ENCODE measurements around the gene TBXA2R. TPM values are rescaled to one million over a fixed set of nuclear protein-coding genes. Genes with fewer than 3 reads are reported as not detected.
"Not testable (repeated sequence)": the region's sequence is repeated elsewhere in the genome, so short reads cannot be mapped to it uniquely, and the experiment has no call there.

The TBXA2R gene
- 1 to 10 TPM; 1.3 to 1.8 TPM for total RNA-seq

GRCh38 chr19:3606690-3607289 lies at the start of gene TBXA2R:
TBXA2R (minus strand) TSS chr19:3606875; CDS start chr19:3600634, 6,241 bp downstream.
- H3K9me3 Mint-ChIP-seq, result no peaks in the 10 kb centered on the region
- no peaks in the 10 kb centered on the region for H3K36me3 Mint-ChIP-seq
- peak in 1 of 2 donors; percentile 81 for DNase-seq (ENCODE audit: low spot score in 2 of 2)
- ATAC-seq, result peak; percentile 56 to 76
- no peak within 1 kb of the TSS for H3K27ac Mint-ChIP-seq

DNA sequence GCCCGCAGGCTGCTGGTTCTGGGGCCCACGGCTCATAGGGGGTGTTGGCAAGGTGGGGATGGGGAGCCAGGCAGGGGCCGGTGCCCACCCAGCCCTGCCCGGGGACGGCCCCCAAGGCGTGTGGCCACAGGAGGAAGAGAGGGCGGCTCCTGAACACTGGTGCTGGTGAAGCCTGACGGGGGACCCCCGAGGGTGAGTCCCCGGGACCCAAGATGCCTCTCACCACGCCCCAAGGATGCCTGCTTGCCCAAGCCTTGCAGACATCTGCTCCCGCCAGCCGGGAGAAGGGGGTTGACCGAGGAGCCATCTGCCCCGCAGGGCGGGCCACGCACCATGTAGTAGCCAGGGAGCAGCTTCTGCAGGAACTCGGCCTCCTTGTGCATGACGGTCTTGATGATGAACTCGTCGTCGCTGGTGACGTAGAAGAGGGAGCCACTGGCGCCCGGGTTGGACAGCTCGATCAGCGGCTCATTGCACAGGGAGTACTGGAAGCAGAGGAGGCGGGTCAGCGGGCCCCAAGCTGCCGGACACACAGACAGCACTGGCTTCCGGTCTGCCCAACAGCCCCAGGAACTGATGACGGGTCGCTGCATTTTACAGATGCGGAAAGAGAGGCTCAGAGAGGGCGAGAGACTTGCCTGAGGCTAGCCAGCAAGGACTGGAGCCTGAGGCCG lies 49.5 kb upstream of the TBXA2R start:
- peaks cover 5 to 7% of the 10 kb centered on the region in 2 donors for H3K36me3 Mint-ChIP-seq
- ATAC-seq (no peak), DNase-seq (ENCODE audit: low spot score in 2 of 2) (no peak)
- H3K9me3 Mint-ChIP-seq, result no peaks in the 10 kb centered on the region
- no peak overlapping the region for H3K27ac Mint-ChIP-seq

- DNase-seq (ENCODE audit: low spot score in 2 of 2), result no peak
- no peak for ATAC-seq
- Mint-ChIP-seq H3K27ac (no peak overlapping the region), H3K36me3 (peaks cover 5% of the 10 kb centered on the region in 2 donors), H3K9me3 (no peaks in the 10 kb centered on the region)
Observed at GRCh38 chr19:3655402-3656072, 48.9 kb upstream of the TBXA2R start.

DNA sequence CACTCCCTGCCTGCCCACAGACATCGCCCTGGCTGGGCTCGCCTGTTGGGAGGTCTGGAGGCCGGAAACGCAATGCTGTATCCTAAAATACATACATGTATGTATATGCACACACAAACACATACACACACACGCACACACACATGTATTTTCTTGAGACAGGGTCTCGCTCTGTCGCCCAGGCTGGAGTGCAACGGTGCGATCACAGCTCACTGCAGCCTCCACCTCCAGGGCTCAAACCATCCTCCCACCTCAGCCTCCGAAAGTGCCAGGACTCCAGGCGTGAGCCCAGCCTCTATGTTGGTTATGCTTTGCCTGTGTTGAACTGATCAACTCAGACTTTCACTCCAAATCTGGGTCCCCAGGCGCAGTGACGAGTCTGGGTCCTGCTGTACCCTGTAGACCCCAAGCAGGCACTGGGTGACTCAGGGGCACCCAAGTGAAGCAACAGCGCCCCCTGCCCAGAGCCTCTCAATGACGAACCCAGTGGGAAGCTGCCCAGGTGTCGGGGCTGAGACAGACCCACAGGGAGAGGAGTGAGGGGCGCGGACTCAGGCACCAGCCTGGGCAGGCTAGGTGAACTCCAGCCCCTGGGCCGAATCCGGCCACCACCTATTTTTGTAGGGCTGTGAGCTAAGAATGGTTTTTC lies 47.3 kb upstream of the TBXA2R start:
- DNase-seq (ENCODE audit: low spot score in 2 of 2), result peak in 1 of 2 donors; percentile 36

DNA sequence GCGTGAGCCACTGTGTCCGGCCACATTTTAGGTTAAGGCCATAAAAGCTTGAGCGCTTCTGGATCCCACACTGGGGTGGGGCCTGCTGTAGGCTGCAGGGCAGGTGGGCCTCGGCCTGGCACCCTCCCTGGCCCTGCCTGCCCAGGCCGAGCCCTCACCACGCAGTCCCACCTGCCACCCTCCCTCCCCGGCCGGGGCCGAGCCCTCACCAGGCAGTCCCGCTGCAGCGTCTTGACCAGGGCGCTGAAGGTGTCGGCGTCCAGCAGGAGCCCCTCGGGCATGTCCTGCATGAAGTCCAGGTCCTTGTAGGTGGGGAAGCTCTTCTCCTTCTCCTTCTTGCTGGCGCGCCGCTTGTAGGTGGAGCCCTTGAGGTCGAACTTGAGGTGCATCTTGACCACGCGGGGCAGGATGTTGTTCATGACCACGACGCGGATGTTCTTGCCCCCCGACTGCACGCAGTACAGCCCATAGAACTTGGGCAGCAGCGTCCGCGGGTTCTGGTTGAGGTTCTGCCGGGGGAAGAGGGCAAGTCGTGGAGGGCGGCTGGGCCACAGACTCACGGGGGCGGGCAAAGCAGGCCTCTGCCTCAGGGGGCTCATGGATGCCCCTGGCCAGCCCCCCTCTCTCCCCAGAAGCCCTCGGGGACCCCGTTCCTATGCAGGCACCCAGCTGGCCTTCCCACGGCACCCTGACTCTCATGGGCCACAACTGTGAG lies 46.6 kb upstream of the TBXA2R start:
- ATAC-seq, result no peak
- Mint-ChIP-seq H3K36me3 (peaks cover 5% of the 10 kb centered on the region in 2 donors), H3K27ac (no peak overlapping the region), H3K9me3 (no peaks in the 10 kb centered on the region)
- DNase-seq (ENCODE audit: low spot score in 2 of 2), result no peak

More for the DNA sequence above, 47.3 kb upstream of the TBXA2R start:
- Mint-ChIP-seq H3K36me3 (peaks cover 5% of the 10 kb centered on the region in 2 donors), H3K9me3 (no peaks in the 10 kb centered on the region), H3K27ac (peak overlapping the region in 1 of 2 donors; percentile 36)
- no peak for ATAC-seq

- Mint-ChIP-seq H3K9me3 (no peaks in the 10 kb centered on the region), H3K36me3 (peaks cover 4% of the 10 kb centered on the region in 2 donors), H3K27ac (no peak overlapping the region)
- no peak for ATAC-seq
- no peak for DNase-seq (ENCODE audit: low spot score in 2 of 2)
Observed at GRCh38 chr19:3652422-3652821, 45.7 kb upstream of the TBXA2R start.

DNA sequence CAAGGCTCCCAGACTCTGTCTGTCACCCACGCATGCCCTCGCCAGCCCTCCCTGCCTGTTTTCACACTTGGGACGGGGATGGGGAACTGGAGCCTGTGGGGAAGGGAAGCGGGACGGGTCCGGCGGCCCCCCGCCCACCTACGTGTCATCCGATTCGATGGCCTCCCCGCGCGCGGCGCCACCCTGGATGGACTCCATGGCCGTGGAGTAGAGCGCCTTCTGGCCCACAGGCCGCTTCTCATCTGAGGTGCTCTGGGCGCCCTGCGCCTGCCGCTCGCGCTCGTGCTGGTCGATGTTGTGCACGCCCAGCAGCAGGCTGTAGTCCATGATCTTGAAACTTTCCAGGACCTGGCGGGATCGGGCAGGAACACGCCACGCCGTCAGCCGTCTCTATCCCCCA lies 45.0 kb upstream of the TBXA2R start:
- H3K36me3 Mint-ChIP-seq, result no peaks in the 10 kb centered on the region
- DNase-seq (ENCODE audit: low spot score in 2 of 2) (no peak), ATAC-seq (no peak)
- no peak overlapping the region for H3K27ac Mint-ChIP-seq
- H3K9me3 Mint-ChIP-seq, result no peaks in the 10 kb centered on the region

DNA sequence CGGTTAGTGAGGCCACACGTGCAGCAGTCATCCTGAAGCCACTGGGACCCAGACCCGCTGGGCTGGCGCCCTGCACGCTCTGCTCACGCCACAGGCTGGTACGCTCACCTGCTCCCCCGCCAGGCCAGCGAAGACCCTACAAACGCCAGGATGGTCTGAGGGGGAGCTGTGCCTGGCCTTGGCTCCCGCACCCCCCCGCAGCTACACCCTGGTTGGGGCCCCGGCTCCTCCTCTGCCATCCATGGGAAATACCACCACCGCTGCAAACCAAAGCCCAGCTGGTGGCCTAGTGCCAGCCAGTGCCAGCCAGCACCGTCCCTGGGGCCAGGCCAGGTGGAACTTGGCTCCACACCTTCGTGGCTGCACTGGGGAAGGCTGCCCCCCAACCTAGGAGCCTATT lies 43.2 kb upstream of the TBXA2R start:
- no peak for ATAC-seq

DNA sequence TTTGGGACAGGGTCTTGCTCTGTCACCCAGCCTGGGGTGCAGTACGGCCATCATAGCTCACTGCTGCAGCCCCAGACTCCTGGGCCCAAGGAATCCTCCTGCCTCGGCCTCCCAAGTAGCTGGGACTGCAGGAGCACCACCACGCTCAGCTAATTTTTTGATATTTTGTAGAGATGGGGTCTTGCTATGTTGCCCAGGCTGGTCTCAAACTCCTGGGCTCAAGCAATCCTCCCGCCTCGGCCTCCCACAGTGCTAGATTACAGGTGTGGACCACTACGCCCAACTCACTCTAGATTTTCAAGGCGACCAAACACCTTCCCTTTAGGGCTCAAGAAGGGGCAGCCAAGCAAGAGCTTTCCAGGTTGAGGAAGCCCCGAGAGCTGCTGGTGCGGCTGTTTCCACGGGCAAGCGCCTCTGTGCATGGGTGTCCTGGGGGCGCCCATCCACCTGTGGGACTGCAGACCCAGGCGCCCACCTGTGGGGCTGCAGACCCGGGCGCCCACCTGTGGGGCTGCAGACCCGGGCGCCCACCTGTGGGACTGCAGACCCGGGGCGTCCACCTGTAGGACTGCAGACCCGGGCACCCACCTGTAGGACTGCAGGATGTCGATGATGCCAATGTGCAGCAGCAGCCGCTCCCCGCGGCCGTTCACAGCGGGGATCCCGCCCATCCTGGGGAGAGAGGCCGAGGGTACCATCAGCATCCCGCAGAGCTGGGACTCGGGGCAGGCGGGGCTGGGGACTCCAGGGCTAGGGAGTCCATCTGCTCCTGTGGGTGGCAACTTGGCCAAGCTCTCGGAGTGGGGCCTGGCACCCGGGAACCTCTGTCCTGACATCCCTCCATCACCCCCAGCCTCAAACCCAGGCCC lies 41.6 kb upstream of the TBXA2R start:
- Mint-ChIP-seq H3K9me3 (no peaks in the 10 kb centered on the region), H3K36me3 (no peaks in the 10 kb centered on the region), H3K27ac (no peak overlapping the region)
- DNase-seq (ENCODE audit: low spot score in 2 of 2), result no peak
- ATAC-seq, result no peak

More for the DNA sequence above, 43.2 kb upstream of the TBXA2R start:
- no peak for DNase-seq (ENCODE audit: low spot score in 2 of 2)
- Mint-ChIP-seq H3K36me3 (no peaks in the 10 kb centered on the region), H3K9me3 (no peaks in the 10 kb centered on the region), H3K27ac (no peak overlapping the region)

DNA sequence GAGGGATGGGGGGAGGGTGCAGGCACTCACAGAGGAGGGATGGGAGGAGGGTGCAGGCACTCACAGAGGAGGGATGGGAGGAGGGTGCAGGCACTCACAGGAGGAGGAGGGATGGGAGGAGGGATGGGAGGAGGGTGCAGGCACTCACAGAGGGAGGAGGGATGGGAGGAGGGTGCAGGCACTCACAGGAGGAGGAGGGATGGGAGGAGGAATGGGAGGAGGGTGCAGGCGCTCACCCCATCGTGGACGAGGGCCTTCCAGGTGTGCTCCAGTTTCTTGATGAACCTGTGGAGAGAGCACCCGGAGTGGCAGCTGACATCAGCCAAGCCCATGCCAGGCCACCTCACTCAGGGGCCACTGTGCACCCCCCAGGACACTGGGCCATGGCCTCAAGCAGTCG lies 40.4 kb upstream of the TBXA2R start:
- DNase-seq (ENCODE audit: low spot score in 2 of 2); H3K9me3 Mint-ChIP-seq; H3K36me3 Mint-ChIP-seq; ATAC-seq; H3K27ac Mint-ChIP-seq: not testable (repeated sequence)

DNA sequence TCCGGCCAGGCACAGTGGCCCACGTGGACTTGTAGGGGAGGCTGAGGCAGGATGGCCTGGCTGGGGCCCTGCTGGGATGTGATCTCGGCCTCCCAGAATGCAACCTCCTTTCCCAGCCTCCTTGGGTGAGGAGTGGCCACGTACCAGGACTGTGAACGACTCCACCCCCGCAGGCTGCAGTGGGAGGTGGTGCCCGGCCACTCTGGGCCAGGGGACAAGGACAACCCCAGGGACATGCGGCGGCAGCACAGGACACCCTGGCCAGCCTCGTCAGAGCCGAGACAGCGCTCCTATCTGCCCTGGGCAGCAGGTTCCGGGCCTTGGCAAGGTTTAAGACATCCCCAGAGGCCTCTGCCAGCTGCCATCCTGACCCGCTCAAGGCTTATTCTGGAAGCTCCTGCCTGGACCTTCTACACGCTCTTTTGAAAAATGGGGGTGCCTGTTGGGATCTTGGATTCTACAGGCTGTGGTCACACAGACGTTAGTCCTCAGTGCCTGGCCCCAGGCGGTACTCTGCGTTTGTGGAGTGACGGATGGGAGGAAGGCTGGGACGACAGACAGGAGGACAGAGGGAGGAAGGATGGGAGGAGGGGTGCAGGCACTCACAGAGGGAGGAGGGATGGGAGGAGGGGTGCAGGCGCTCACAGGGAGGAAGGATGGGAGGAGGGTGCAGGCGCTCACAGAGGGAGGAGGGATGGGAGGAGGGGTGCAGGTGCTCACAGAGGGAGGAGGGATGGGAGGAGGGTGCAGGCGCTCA lies 39.8 kb upstream of the TBXA2R start:
- Mint-ChIP-seq H3K9me3 (no peaks in the 10 kb centered on the region), H3K27ac (peak overlapping the region in 1 of 2 donors; percentile 55), H3K36me3 (no peaks in the 10 kb centered on the region)
- ATAC-seq (no peak), DNase-seq (ENCODE audit: low spot score in 2 of 2) (no peak)

DNA sequence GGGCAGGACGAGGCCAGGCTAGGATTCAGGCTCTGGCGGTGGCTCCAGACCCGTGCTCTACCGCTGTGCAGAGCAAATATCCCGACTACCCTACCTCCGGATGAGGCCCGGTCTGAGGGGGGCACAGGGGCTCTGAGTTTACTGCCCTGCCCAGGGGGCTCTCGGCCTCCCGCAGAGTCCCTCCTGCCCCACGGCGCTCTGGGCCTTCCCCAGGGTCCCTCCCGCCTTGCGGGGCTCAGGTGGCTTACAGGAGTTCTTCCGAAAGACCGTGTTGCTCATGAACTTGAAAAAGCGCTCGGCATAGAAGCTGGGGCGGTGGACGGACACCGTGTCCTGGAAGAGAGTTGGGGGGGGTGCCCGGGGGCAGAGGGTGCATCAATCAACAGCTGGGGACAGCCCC lies 39.1 kb upstream of the TBXA2R start:
- H3K9me3 Mint-ChIP-seq, result no peaks in the 10 kb centered on the region
- DNase-seq (ENCODE audit: low spot score in 2 of 2) (no peak), ATAC-seq (no peak)
- no peak overlapping the region for H3K27ac Mint-ChIP-seq
- H3K36me3 Mint-ChIP-seq, result no peaks in the 10 kb centered on the region

- ATAC-seq (no peak), DNase-seq (ENCODE audit: low spot score in 2 of 2) (no peak)
- no peak overlapping the region for H3K27ac Mint-ChIP-seq
- H3K36me3 Mint-ChIP-seq, result no peaks in the 10 kb centered on the region
- no peaks in the 10 kb centered on the region for H3K9me3 Mint-ChIP-seq
Observed at GRCh38 chr19:3645067-3645396, 38.4 kb upstream of the TBXA2R start.

DNA sequence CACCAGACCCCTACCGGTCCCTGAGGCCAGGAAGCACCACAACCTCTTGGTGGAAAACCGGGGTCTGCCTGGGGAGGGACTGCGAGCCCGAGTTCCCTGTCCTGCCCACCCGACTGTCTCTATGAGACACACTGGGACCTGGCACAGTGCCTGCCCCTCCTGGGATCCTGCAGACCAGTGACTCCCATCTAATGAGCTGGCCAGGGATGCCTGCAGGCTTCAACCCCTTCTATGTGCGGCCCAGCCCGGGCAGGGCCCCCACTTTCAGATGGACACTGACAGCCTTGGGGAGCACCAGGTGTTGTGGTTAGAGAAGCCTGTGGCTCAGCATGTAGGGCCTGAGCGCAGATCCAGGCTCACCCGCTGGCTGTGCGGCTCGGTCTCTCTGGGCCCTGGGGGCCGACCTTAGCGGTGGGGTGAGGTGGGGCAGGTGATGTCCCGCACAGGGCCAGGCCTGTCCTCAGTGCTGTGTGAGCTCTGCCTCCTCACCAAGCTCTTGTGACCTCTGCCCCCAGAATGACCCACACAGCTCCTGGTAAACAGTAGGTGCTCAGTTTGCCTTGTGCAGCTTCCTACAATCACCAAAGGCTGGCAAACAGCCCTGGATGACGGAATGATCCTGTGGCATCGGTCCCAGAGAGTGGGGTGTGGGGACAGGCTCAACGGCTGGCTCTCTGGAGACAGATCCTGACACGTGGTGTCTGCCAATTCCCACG lies 37.8 kb upstream of the TBXA2R start:
- Mint-ChIP-seq H3K9me3 (no peaks in the 10 kb centered on the region), H3K36me3 (no peaks in the 10 kb centered on the region), H3K27ac (no peak overlapping the region)
- DNase-seq (ENCODE audit: low spot score in 2 of 2) (no peak), ATAC-seq (no peak)
